Keratinocyte (primary cell): Measurements from ENCODE around the gene BORA. TPM values are rescaled to one million over a fixed set of nuclear protein-coding genes. Genes with fewer than 3 reads are reported as not detected.
"Not testable (repeated sequence)": the region's sequence is repeated elsewhere in the genome, so short reads cannot be mapped to it uniquely, and the experiment has no call there.

ENCODE experiments used
- DNase-seq: peaks from one replicate; pipeline ENCODE4 v3.0.0-alpha.2; 2011; ENCODE audit warnings: low read depth, missing footprints, low spot score
- FAIRE-seq: peaks from 2 replicates; lab custom pipeline; 2011; peaks lifted over from hg19 to GRCh38; lab: Jason Lieb, UNC
- H2AFZ ChIP-seq: 2 replicates; pipeline ENCODE4 v1.6.0; 2012; ENCODE audit warnings: low read length, control low read depth, inconsistent platforms; ENCODE audit not compliant: control insufficient read depth
- H3K27ac ChIP-seq: 2 replicates; pipeline ENCODE4 v1.5.1; 2011; ENCODE audit warnings: low read length; ENCODE audit not compliant: control insufficient read depth, insufficient read depth
- H3K27me3 ChIP-seq: 3 replicates; pipeline ENCODE4 v1.6.0; 2011; ENCODE audit warnings: low read length; ENCODE audit not compliant: control insufficient read depth, insufficient read depth; ENCODE audit errors: extremely low read depth
- H3K36me3 ChIP-seq, 2 experiments: 2 replicates in 1 of 2; 3 replicates in 1 of 2; pipeline ENCODE4 v1.5.1; 2011; ENCODE audit warnings: low read length in 2 of 2, mild to moderate bottlenecking in 1 of 2; ENCODE audit not compliant: control insufficient read depth in 2 of 2, insufficient read depth in 2 of 2; ENCODE audit errors: extremely low read depth in 1 of 2
- H3K4me1 ChIP-seq: 3 replicates; pipeline ENCODE4 v1.5.1; 2011; ENCODE audit warnings: low read length; ENCODE audit not compliant: control insufficient read depth, insufficient read depth; ENCODE audit errors: extremely low read depth
- H3K4me2 ChIP-seq: 3 replicates; pipeline ENCODE4 v1.6.0; 2011; ENCODE audit warnings: low read depth, low read length; ENCODE audit not compliant: control insufficient read depth, insufficient read depth; ENCODE audit errors: extremely low read depth
- H3K4me3 ChIP-seq, 3 experiments: fragments of 200-600 bp in 1 of 3; sonication (generic) in 1 of 3; 2 replicates in 2 of 3; 3 replicates in 1 of 3; pipeline ENCODE4 v1.5.1; 2011 to 2016; ENCODE audit warnings: low read length in 3 of 3, mild to moderate bottlenecking in 3 of 3, control low read depth in 2 of 3, inconsistent platforms in 1 of 3, low read depth in 1 of 3, mixed read lengths in 1 of 3, mixed run types in 1 of 3, moderate library complexity in 1 of 3; ENCODE audit not compliant: control insufficient read depth in 2 of 3, insufficient read depth in 2 of 3; ENCODE audit errors: extremely low read depth in 1 of 3
- H3K79me2 ChIP-seq: 2 replicates; pipeline ENCODE4 v1.6.0; 2012; ENCODE audit warnings: low read length; ENCODE audit not compliant: control insufficient read depth, insufficient read depth
- H3K9ac ChIP-seq: 3 replicates; pipeline ENCODE4 v1.6.0; 2011; ENCODE audit warnings: low read length; ENCODE audit not compliant: control insufficient read depth, insufficient read depth; ENCODE audit errors: extremely low read depth
- H3K9me1 ChIP-seq: 3 replicates; pipeline ENCODE4 v1.6.0; 2011; ENCODE audit warnings: low read length; ENCODE audit not compliant: control insufficient read depth, insufficient read depth; ENCODE audit errors: extremely low read depth
- H3K9me3 ChIP-seq: 2 replicates; pipeline ENCODE4 v1.5.1; 2012; ENCODE audit warnings: low read depth, low read length; ENCODE audit not compliant: control insufficient read depth
- H4K20me1 ChIP-seq: 3 replicates; pipeline ENCODE4 v1.6.0; 2011; ENCODE audit warnings: low read length; ENCODE audit not compliant: control insufficient read depth, insufficient read depth; ENCODE audit errors: extremely low read depth
- CTCF ChIP-seq, 3 experiments: IDR thresholded peaks in 1 of 3; conservative IDR thresholded peaks in 1 of 3; optimal IDR thresholded peaks in 1 of 3; 2 replicates in 2 of 3; 3 replicates in 1 of 3; pipeline versions ENCODE3 to v1.5.1; 2011; ENCODE audit warnings: low read length in 3 of 3, mild to moderate bottlenecking in 3 of 3, moderate library complexity in 2 of 3, control low read depth in 1 of 3, inconsistent platforms in 1 of 3; ENCODE audit not compliant: insufficient read depth in 2 of 3; ENCODE audit errors: extremely low read depth in 1 of 3
- EZH2 ChIP-seq: IDR thresholded peaks from one replicate; pipeline ENCODE4 v1.6.1; 2012; ENCODE audit warnings: inconsistent platforms, mild to moderate bottlenecking, low read length, moderate library complexity
- dilution Hi-C: fragments of 300-500 bp; cut with MboI; formaldehyde crosslinking; loops from one replicate; pipeline ENCODE4 v1.7.0; 2020; ENCODE audit warnings: low sequenced_read_pairs; ENCODE audit not compliant: extremely low pct_ligation_motif_present
- polyA plus RNA-seq, 5 experiments: library from polyadenylated mRNA; depleted of rRNA in 3 of 5; stranded (reverse) in 3 of 5; stranded (forward) in 1 of 5; unstranded in 1 of 5; fragments of >200 nt; gene quantifications; 1 replicate in 1 of 5; 2 replicates in 3 of 5; 3 replicates in 1 of 5; pipeline versions ENCODE4 v1.2.1 to v1.2.3, GENCODE V29; 2011 to 2012; ENCODE audit warnings: missing spikeins in 2 of 5, low read depth in 1 of 5, low replicate concordance in 1 of 5

Gene BORA
- polyA plus RNA-seq, 1 donor (not counting 4 experiments of a cell fraction or from before 2014, with no cell fraction given) = 8.3 TPM

- H3K27me3 ChIP-seq = no peaks in the 10 kb centered on the region
- no peak overlapping the region for H3K4me2 ChIP-seq
- FAIRE-seq = no peak
- H3K79me2 ChIP-seq = no peaks in the 10 kb centered on the region
- no peak overlapping the region for H3K27ac ChIP-seq
- DNase-seq = no peak
- H2AFZ ChIP-seq = no peak overlapping the region
- dilution Hi-C loops = no loop called here
- no peaks in the 10 kb centered on the region for H4K20me1 ChIP-seq
- no peak overlapping the region for H3K4me3 ChIP-seq
- H3K9ac ChIP-seq = no peak overlapping the region
- no peaks in the 10 kb centered on the region for H3K36me3 ChIP-seq
- H3K9me1 ChIP-seq = no peaks in the 10 kb centered on the region
- no peaks in the 10 kb centered on the region for H3K4me1 ChIP-seq
- TF ChIP-seq CTCF (optimal IDR thresholded peaks at IDR 0.05 in 1 of 3, IDR thresholded peaks at IDR 0.05 in 1 of 3, conservative IDR thresholded peaks at IDR 0.05 in 1 of 3; ENCODE audit: extremely low read depth in 1 of 3, insufficient read depth in 2 of 3, low read length in 3 of 3) (no peak), EZH2 (no peak)
- H3K9me3 ChIP-seq = no peaks in the 10 kb centered on the region
These were observed 27.2 kb upstream of the BORA start for GRCh38 chr13:72700509-72700908.

- no peak overlapping the region for H2AFZ ChIP-seq
- no peak overlapping the region for H3K4me3 ChIP-seq
- no peaks in the 10 kb centered on the region for H3K9me3 ChIP-seq
- no peak for TF ChIP-seq EZH2
- TF ChIP-seq CTCF (optimal IDR thresholded peaks at IDR 0.05 in 1 of 3, IDR thresholded peaks at IDR 0.05 in 1 of 3, conservative IDR thresholded peaks at IDR 0.05 in 1 of 3; ENCODE audit: extremely low read depth in 1 of 3, insufficient read depth in 2 of 3, low read length in 3 of 3) = no peak
- no peak overlapping the region for H3K4me2 ChIP-seq
- H3K4me1 ChIP-seq = no peaks in the 10 kb centered on the region
- no peak overlapping the region for H3K27ac ChIP-seq
- peaks cover 1 to 19% of the 10 kb centered on the region in 2 experiments for H3K36me3 ChIP-seq
- dilution Hi-C loops = no loop called here
- H3K79me2 ChIP-seq = peaks cover 57% of the 10 kb centered on the region
- no peaks in the 10 kb centered on the region for H4K20me1 ChIP-seq
- no peaks in the 10 kb centered on the region for H3K9me1 ChIP-seq
- DNase-seq (no peak), FAIRE-seq (no peak)
- H3K9ac ChIP-seq = no peak overlapping the region
- H3K27me3 ChIP-seq = no peaks in the 10 kb centered on the region
These were observed 10.9 kb upstream of the BORA start for GRCh38 chr13:72716776-72717175.

- H3K9me1 ChIP-seq, H3K36me3 ChIP-seq, H3K27me3 ChIP-seq, H4K20me1 ChIP-seq, H2AFZ ChIP-seq, FAIRE-seq, H3K9ac ChIP-seq, DNase-seq, H3K27ac ChIP-seq, dilution Hi-C loops, H3K9me3 ChIP-seq: not testable (repeated sequence)
- Histone ChIP-seq H3K4me1 (peaks cover 13% of the 10 kb centered on the region), H3K4me3 (peak overlapping the region in 2 of 3 experiments; percentile 53 to 90), H3K79me2 (peaks cover 87% of the 10 kb centered on the region), H3K4me2 (peak overlapping the region; percentile 91)
These were observed 1.5 kb upstream of the BORA start for GRCh38 chr13:72726185-72726584.
